ENCODE results near the gene OR1D5.

GRCh38 chr17:3020381-3020780 is 43.0 kb downstream of the OR1D5 start:
- no peak for TF ChIP-seq CTCF (IDR thresholded peaks at IDR 0.05)
- TF ChIP-seq CHD2 (IDR thresholded peaks at IDR 0.05; ENCODE audit: low read length, partially characterized antibody) = no peak
- no peak for TF ChIP-seq TEAD4 (IDR thresholded peaks at IDR 0.05; ENCODE audit: borderline replicate concordance, insufficient read depth)
- TF ChIP-seq USF2 (IDR thresholded peaks at IDR 0.05; ENCODE audit: borderline replicate concordance, low read depth, low read length) = no peak
- TF ChIP-seq EZH2phosphoT487 (IDR thresholded peaks at IDR 0.05; ENCODE audit: borderline replicate concordance, low read depth) = no peak
- no peak for TF ChIP-seq SIN3A (IDR thresholded peaks at IDR 0.05; ENCODE audit: borderline replicate concordance, low read depth, low read length)
- TF ChIP-seq POLR2AphosphoS5 (IDR thresholded peaks at IDR 0.05; ENCODE audit: low read depth, low read length) = no peak
- no peak for TF ChIP-seq PBX3 (IDR thresholded peaks at IDR 0.05)
- no peak for TF ChIP-seq EP300 (IDR thresholded peaks at IDR 0.05; ENCODE audit: borderline replicate concordance in 1 of 2, low read depth in 1 of 2, low read length in 1 of 2)
- no peak for TF ChIP-seq RAD21 (IDR thresholded peaks at IDR 0.05; ENCODE audit: low read length)

All from SK-N-SH (cell line).